Fibroblast of lung (primary cell): ENCODE results near the gene KPNA1. TPM values are rescaled to one million over a fixed set of nuclear protein-coding genes. Genes with fewer than 3 reads are reported as not detected.

Source experiments
- DNase-seq, 2 donors: peaks; one replicate each; pipeline versions ENCODE4 v3.0.0 to v3.0.0-alpha.2; 2010; ENCODE audit warnings: low read depth in 2 of 2
- H2AFZ ChIP-seq: 2 replicates; pipeline ENCODE4 v1.5.1; 2012; ENCODE audit warnings: low read length, control low read depth, inconsistent platforms
- H3K27ac ChIP-seq: 2 replicates; pipeline ENCODE4 v1.5.1; 2011; ENCODE audit warnings: low read length, control low read depth; ENCODE audit not compliant: insufficient read depth
- H3K27me3 ChIP-seq: 2 replicates; pipeline ENCODE4 v1.5.1; 2011; ENCODE audit warnings: mild to moderate bottlenecking, low read length; ENCODE audit not compliant: control insufficient read depth, insufficient read depth
- H3K36me3 ChIP-seq: 2 replicates; pipeline ENCODE4 v1.5.1; 2011; ENCODE audit warnings: low read length; ENCODE audit not compliant: control insufficient read depth, insufficient read depth
- H3K4me1 ChIP-seq: 2 replicates; pipeline ENCODE4 v1.5.1; 2011; ENCODE audit warnings: low read length; ENCODE audit not compliant: control insufficient read depth, insufficient read depth; ENCODE audit errors: extremely low read depth
- H3K4me2 ChIP-seq: 2 replicates; pipeline ENCODE4 v1.5.1; 2011; ENCODE audit warnings: low read length, control low read depth; ENCODE audit not compliant: insufficient read depth; ENCODE audit errors: extremely low read depth
- H3K4me3 ChIP-seq, 4 experiments: fragments of 200-600 bp in 1 of 4; sonication (generic) in 1 of 4; replicated peaks in 1 of 4; 2 replicates each; pipeline ENCODE4 v1.5.1; 2011 to 2016; ENCODE audit warnings: low read length in 4 of 4, low read depth in 3 of 4, mild to moderate bottlenecking in 3 of 4, control low read depth in 2 of 4, inconsistent platforms in 1 of 4, mixed read lengths in 1 of 4; ENCODE audit not compliant: insufficient read depth in 1 of 4; ENCODE audit errors: control extremely low read depth in 1 of 4
- H3K79me2 ChIP-seq: 2 replicates; pipeline ENCODE4 v1.5.1; 2012; ENCODE audit warnings: mild to moderate bottlenecking, low read length, inconsistent platforms; ENCODE audit not compliant: control insufficient read depth, insufficient read depth
- H3K9ac ChIP-seq: 2 replicates; pipeline ENCODE4 v1.5.1; 2011; ENCODE audit warnings: mild to moderate bottlenecking, low read length, control low read depth; ENCODE audit not compliant: insufficient read depth
- H3K9me3 ChIP-seq: 2 replicates; pipeline ENCODE4 v1.5.1; 2012; ENCODE audit warnings: low read depth, low read length; ENCODE audit not compliant: control insufficient read depth, insufficient read depth
- H4K20me1 ChIP-seq: 2 replicates; pipeline ENCODE4 v1.5.1; 2011; ENCODE audit warnings: low read length; ENCODE audit not compliant: control insufficient read depth, insufficient read depth; ENCODE audit errors: extremely low read depth
- EZH2 ChIP-seq: IDR thresholded peaks from 2 replicates; pipeline ENCODE4 v1.5.1; 2012; ENCODE audit warnings: low read length, control low read depth, mild to moderate bottlenecking; ENCODE audit errors: missing control alignments
- polyA plus RNA-seq, 2 donors: library from polyadenylated mRNA; depleted of rRNA in 1 of 2; stranded (reverse) in 1 of 2; unstranded in 1 of 2; fragments of >200 nt; gene quantifications; 2 replicates each; pipeline ENCODE4 v1.2.1, GENCODE V29; 2011 to 2012; ENCODE audit warnings: missing spikeins in 1 of 2
- total RNA-seq: library from RNA; depleted of rRNA; stranded (reverse); fragments of >200 nt; gene quantifications from 2 replicates; pipeline ENCODE4 v1.2.1, GENCODE V29; 2014
- TF ChIP-seq, protein P1 (sequence below), 2 donors: IDR thresholded peaks in 1 of 2; conservative IDR thresholded peaks in 1 of 2; 1 replicate in 1 of 2; 2 replicates in 1 of 2; pipeline ENCODE4 v1.5.1; 2011 to 2012; ENCODE audit warnings: low read length in 2 of 2, control low read depth in 1 of 2, inconsistent platforms in 1 of 2, low read depth in 1 of 2, mild to moderate bottlenecking in 1 of 2

KPNA1 gene
- total and polyA plus RNA-seq, 2 donors (not counting 1 experiment from before 2014, with no cell fraction given), result 23.9 to 56.0 TPM

DNA sequence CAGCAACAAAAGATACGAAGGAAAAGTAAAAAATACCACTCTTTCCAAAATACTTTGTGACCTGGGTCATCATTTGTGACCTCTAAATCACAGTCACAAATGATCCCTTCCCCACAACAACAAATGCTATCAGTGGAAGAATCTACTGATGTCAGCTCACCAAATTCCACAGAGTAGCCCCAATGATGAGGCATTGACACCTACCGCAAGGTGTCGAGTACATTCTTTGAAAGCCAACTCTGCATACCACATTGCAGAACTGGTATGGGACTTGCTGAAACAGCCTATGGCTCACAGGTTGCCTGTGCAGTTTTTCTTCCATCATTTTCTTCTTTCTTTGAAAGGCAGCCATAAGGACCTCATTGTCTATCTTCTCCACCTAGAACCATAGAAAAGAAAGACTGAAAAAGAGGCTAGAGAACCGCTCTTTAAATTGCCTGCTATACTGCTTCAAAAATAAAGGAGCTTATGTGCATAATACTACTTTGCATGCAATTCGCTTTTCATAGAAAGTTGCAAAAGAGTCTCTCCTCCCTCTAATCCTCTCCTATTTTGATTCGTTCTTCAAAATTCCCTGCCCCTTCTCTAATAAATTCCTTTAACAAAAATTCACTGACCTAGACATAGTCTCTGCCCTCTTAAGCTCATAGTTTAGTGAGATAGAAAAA, 21.4 kb upstream of the KPNA1 start:
- Histone ChIP-seq H3K9ac (no peak overlapping the region), H3K36me3 (peaks cover 7% of the 10 kb centered on the region), H3K4me2 (no peak overlapping the region), H4K20me1 (no peaks in the 10 kb centered on the region), H3K27ac (no peak overlapping the region), H3K79me2 (no peaks in the 10 kb centered on the region), H3K9me3 (no peaks in the 10 kb centered on the region), H3K4me1 (no peaks in the 10 kb centered on the region), H2AFZ (no peak overlapping the region), H3K27me3 (no peaks in the 10 kb centered on the region), H3K4me3 (no peak overlapping the region)
- DNase-seq, result no peak
- no peak for TF ChIP-seq EZH2

DNA sequence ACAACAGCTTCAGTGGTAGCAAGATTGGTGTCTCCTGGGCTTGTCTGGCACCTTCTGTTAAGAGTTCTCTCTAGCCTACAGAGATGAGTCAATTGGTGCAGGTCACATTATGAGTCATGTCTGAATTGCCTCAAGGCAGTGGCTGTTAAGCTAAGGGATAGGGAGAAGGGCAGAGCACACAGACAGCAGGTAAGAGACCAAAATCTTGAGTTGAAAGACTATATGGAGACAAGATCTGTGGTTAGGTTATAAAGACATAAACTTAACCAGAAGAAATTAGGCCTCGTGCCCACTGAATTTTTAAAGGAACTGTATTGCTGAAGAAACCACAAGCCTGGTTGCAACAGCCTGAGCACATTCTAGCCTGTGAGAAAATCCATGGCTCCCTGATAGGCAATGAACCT, 19.2 kb upstream of the KPNA1 start:
- no peaks in the 10 kb centered on the region for H3K4me1 ChIP-seq
- H3K27ac ChIP-seq, result no peak overlapping the region

DNA sequence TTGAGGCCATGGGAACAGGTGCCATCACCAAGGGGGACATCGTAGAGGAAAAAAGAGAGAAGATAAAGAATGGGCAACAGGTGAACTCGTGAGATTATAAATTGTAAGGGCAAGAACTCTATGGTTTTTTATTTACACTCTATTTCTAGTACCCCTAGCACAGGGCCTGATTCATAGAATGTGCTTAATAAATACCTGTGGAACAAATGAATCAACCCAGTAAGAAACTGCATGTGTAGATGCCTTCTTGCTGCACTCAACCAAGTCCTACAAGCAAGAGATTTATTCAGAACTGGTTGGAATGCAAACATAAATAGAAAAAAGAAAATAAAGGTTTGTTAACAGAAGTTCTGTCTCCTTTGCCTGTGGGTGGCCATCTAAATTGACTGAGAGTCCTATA, 18.7 kb upstream of the KPNA1 start:
- H3K9ac ChIP-seq, result no peak overlapping the region
- H2AFZ ChIP-seq, result no peak overlapping the region
- H3K4me3 ChIP-seq, result no peak overlapping the region
- H3K27me3 ChIP-seq, result no peaks in the 10 kb centered on the region
- no peaks in the 10 kb centered on the region for H3K9me3 ChIP-seq
- peaks cover 7% of the 10 kb centered on the region for H3K36me3 ChIP-seq
- DNase-seq, result peak in 1 of 2 donors; percentile 9
- H3K79me2 ChIP-seq, result no peaks in the 10 kb centered on the region
- H3K27ac ChIP-seq, result no peak overlapping the region
- H4K20me1 ChIP-seq, result no peaks in the 10 kb centered on the region
- H3K4me1 ChIP-seq, result no peaks in the 10 kb centered on the region
- H3K4me2 ChIP-seq, result no peak overlapping the region
- no peak for TF ChIP-seq EZH2
- TF ChIP-seq, protein P1, sequence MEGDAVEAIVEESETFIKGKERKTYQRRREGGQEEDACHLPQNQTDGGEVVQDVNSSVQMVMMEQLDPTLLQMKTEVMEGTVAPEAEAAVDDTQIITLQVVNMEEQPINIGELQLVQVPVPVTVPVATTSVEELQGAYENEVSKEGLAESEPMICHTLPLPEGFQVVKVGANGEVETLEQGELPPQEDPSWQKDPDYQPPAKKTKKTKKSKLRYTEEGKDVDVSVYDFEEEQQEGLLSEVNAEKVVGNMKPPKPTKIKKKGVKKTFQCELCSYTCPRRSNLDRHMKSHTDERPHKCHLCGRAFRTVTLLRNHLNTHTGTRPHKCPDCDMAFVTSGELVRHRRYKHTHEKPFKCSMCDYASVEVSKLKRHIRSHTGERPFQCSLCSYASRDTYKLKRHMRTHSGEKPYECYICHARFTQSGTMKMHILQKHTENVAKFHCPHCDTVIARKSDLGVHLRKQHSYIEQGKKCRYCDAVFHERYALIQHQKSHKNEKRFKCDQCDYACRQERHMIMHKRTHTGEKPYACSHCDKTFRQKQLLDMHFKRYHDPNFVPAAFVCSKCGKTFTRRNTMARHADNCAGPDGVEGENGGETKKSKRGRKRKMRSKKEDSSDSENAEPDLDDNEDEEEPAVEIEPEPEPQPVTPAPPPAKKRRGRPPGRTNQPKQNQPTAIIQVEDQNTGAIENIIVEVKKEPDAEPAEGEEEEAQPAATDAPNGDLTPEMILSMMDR (conservative IDR thresholded peaks at IDR 0.05 in 1 of 2, IDR thresholded peaks at IDR 0.05 in 1 of 2; ENCODE audit: low read depth in 1 of 2, low read length in 2 of 2), result no peak

More for the DNA sequence above, 19.2 kb upstream of the KPNA1 start:
- H3K9ac ChIP-seq, result no peak overlapping the region
- TF ChIP-seq EZH2, result no peak
- TF ChIP-seq, protein P1 (conservative IDR thresholded peaks at IDR 0.05 in 1 of 2, IDR thresholded peaks at IDR 0.05 in 1 of 2; ENCODE audit: low read depth in 1 of 2, low read length in 2 of 2), result no peak
- H3K36me3 ChIP-seq, result peaks cover 7% of the 10 kb centered on the region
- H3K27me3 ChIP-seq, result no peaks in the 10 kb centered on the region
- H4K20me1 ChIP-seq, result no peaks in the 10 kb centered on the region
- H2AFZ ChIP-seq, result no peak overlapping the region
- no peaks in the 10 kb centered on the region for H3K79me2 ChIP-seq
- no peaks in the 10 kb centered on the region for H3K9me3 ChIP-seq
- H3K4me2 ChIP-seq, result no peak overlapping the region
- peak; percentile 57 to 85 for DNase-seq
- no peak overlapping the region for H3K4me3 ChIP-seq
